NCI-H146 (cell line): Measurements from ENCODE around the gene PKDCC.

Source experiments
- DNase-seq: peaks from one replicate; lab custom pipeline; 2025; lab: John Stamatoyannopoulos, UW

The PKDCC gene

GRCh38 chr2:42105330-42106256, 57.8 kb downstream of the PKDCC start:
- peak; percentile 78 for DNase-seq

- DNase-seq, result no peak
These were observed 58.5 kb downstream of the PKDCC start for GRCh38 chr2:42106257-42106816.

DNA sequence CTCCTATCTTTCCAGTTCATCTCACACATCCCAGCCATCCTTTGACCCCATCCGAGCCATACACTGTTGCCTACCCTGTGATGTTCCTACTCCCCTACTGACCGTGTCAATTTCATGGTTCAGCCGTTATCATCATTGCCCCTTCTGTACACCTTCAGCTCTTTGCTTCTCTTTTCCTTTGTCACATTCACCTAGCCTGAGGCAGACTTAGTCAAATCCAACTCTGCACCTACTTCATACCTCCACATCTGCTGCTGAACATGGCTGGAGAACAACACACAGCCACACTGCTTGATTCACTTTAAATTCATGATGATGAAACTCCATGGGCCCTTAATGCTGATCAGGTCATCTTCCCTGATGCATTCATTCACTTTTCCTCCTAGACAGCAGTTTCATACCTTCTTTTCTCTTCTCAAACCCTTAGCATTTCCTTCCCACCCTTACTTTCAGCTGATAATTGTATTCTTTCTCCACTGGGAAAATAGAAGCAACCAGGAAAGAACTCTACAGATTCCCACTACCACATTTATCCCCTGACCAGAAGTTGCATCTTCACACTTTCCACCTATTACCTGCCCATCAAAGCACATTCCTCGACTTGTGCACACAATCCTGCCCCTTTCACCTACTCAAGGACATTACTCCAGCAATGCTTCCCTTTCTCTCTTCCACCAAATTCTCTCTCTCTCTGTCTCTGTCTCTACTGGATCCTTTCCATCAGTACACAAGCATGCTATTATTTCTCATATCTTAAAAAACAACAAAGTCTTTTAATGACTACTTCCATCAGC, 59.6 kb downstream of the PKDCC start:
- no peak for DNase-seq
